Activated B cell treated with CpG ODN at 0.5 μM for 24 hours (primary cell): ENCODE measurements around the gene ARNT2. TPM values are rescaled to one million over a fixed set of nuclear protein-coding genes. Genes with fewer than 3 reads are reported as not detected.

Experiments
- ATAC-seq: fragments of 200-7000 bp; cut with Tn5 transposase; one replicate; pipeline ENCODE4 v1.10.0; 2021; ENCODE audit warnings: low read depth, mild to moderate bottlenecking, moderate library complexity
- CTCF ChIA-PET: fragments of 350-600 bp; sonication (Branson Sonifier 250); formaldehyde crosslinking; loops from one replicate; lab custom pipeline; 2021; ENCODE audit warnings: antibody characterized with exemption; lab: Charles Lee
- POLR2A ChIA-PET: fragments of 350-600 bp; sonication (Branson Sonifier 250); formaldehyde crosslinking; loops from one replicate; lab custom pipeline; 2021; ENCODE audit warnings: antibody characterized with exemption; lab: Charles Lee
- DNase-seq: peaks from one replicate; pipeline ENCODE4 v3.0.0; 2022
- H3K27ac Mint-ChIP-seq: one replicate; pipeline ENCODE4 v1.8.0; 2020; ENCODE audit warnings: mixed read lengths
- H3K27me3 Mint-ChIP-seq: one replicate; pipeline ENCODE4 v1.8.0; 2021; ENCODE audit warnings: mixed read lengths
- H3K36me3 Mint-ChIP-seq: one replicate; pipeline ENCODE4 v1.8.0; 2021; ENCODE audit warnings: low read depth, mixed read lengths
- H3K4me1 Mint-ChIP-seq: one replicate; pipeline ENCODE4 v1.8.0; 2021; ENCODE audit warnings: mixed read lengths
- H3K4me3 Mint-ChIP-seq: one replicate; pipeline ENCODE4 v1.8.0; 2020; ENCODE audit warnings: mild to moderate bottlenecking, mixed read lengths
- H3K9me3 Mint-ChIP-seq: one replicate; pipeline ENCODE4 v1.8.0; 2020; ENCODE audit warnings: mixed read lengths
- intact Hi-C: fragments of 100-400 bp; cut with micrococcal nuclease; formaldehyde crosslinking; loops from one replicate; pipeline ENCODE4 v1.15.1; 2024
- total RNA-seq: library from RNA; stranded (reverse); gene quantifications from 2 replicates; pipeline ENCODE4 v1.2.3, GENCODE V29; 2022
- TF ChIP-seq, protein P1 (sequence below): fragments of 200-600 bp; IDR thresholded peaks from one replicate; pipeline ENCODE4 v1.8.0; 2022; ENCODE audit warnings: antibody characterized with exemption, mild to moderate bottlenecking

ARNT2 gene
- total RNA-seq, 1 donor from 2014 or later = not detected

DNA sequence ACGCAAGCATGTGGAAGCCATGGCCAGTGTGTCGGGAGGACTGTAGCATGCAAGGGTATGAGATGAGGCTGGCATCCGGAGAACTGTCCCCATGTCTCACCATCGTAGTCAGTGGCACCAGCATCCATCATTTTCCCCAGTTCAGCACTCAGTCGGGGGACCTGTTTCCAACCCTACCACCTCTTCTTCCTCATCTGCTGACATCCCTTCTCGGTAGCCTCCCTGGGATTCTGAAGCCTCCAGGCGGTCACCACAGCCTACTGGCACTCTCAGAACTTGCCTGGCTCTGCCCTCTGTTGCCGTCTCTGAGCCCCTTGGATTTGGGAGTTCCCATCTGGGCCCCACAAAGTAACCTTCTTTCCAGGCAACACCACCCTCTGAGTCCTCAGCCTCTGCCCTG lies 159.9 kb downstream of the ARNT2 start:
- ATAC-seq (no peak), DNase-seq (no peak)
- Mint-ChIP-seq H3K9me3 (no peaks in the 10 kb centered on the region), H3K4me1 (no peaks in the 10 kb centered on the region), H3K27ac (no peak overlapping the region), H3K36me3 (no peaks in the 10 kb centered on the region), H3K27me3 (peaks cover 13% of the 10 kb centered on the region), H3K4me3 (no peak overlapping the region)
- TF ChIP-seq, protein P1, sequence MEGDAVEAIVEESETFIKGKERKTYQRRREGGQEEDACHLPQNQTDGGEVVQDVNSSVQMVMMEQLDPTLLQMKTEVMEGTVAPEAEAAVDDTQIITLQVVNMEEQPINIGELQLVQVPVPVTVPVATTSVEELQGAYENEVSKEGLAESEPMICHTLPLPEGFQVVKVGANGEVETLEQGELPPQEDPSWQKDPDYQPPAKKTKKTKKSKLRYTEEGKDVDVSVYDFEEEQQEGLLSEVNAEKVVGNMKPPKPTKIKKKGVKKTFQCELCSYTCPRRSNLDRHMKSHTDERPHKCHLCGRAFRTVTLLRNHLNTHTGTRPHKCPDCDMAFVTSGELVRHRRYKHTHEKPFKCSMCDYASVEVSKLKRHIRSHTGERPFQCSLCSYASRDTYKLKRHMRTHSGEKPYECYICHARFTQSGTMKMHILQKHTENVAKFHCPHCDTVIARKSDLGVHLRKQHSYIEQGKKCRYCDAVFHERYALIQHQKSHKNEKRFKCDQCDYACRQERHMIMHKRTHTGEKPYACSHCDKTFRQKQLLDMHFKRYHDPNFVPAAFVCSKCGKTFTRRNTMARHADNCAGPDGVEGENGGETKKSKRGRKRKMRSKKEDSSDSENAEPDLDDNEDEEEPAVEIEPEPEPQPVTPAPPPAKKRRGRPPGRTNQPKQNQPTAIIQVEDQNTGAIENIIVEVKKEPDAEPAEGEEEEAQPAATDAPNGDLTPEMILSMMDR = no peak
- POLR2A ChIA-PET = no interaction called here
- intact Hi-C loops = no loop called here
- CTCF ChIA-PET = no interaction called here

DNA sequence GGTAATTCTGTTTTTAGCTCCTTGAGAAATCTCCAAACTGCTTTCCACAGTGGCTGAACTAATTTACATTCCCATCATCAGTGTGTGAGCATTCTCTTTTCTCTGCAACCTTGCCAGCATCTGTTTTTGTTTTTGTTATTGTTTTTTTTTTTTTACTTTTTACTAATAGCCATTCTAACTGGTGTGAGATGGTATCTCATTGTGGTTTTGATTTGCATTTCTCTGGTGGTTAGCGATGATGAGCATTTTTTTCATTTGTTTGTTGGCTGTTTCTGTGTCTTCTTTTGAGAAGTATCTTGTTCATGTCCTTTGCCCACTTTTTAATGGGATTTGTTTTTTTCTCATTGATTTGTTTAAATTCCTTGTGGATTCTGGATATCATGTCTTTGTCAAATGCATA lies 161.2 kb downstream of the ARNT2 start:
- Mint-ChIP-seq H3K4me3 (no peak overlapping the region), H3K36me3 (no peaks in the 10 kb centered on the region), H3K27me3 (peaks cover 13% of the 10 kb centered on the region), H3K27ac (no peak overlapping the region), H3K9me3 (no peaks in the 10 kb centered on the region), H3K4me1 (no peaks in the 10 kb centered on the region)
- TF ChIP-seq, protein P1 = no peak
- no peak for ATAC-seq
- POLR2A ChIA-PET = no interaction called here
- CTCF ChIA-PET = interaction anchor here (3.3 kb wide), 1 partner anchor 404 kb away, joined by 16 read pairs; no protein-coding TSS in a partner anchor
- no peak for DNase-seq
- intact Hi-C loops = loop anchor here (5.0 kb wide), 1 partner anchor 292 kb away; no protein-coding TSS in a partner anchor

DNA sequence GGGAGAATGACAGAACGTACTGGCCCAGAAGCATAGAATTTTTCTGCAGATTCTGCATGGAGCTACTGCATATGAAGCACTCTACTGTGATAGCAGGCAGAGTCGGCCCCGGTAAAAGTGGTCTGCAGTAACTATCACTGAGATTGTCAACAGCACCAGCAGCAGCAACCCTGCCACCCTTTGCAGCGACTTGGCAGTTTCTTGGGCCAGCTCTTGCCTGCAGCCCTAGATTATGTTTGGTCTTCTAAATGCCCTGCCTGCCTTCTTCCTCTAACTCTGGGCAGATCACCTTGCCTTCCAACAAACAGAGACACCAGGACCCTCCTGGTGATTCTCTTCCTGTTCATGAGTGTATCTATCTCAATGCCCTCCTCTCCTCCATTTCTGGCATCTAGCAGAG lies 161.8 kb downstream of the ARNT2 start:
- ATAC-seq (no peak), DNase-seq (no peak)
- Mint-ChIP-seq H3K27ac (no peak overlapping the region), H3K9me3 (no peaks in the 10 kb centered on the region), H3K4me3 (no peak overlapping the region), H3K4me1 (no peaks in the 10 kb centered on the region), H3K36me3 (no peaks in the 10 kb centered on the region), H3K27me3 (peaks cover 13% of the 10 kb centered on the region)
- intact Hi-C loops = loop anchor here (5.0 kb wide), 1 partner anchor 291 kb away; no protein-coding TSS in a partner anchor
- CTCF ChIA-PET = interaction anchor here (3.2 to 3.3 kb wide), 2 partner anchors 211 to 404 kb away, joined by 16 to 19 read pairs; no protein-coding TSS in a partner anchor
- TF ChIP-seq, protein P1 = no peak
- POLR2A ChIA-PET = no interaction called here

DNA sequence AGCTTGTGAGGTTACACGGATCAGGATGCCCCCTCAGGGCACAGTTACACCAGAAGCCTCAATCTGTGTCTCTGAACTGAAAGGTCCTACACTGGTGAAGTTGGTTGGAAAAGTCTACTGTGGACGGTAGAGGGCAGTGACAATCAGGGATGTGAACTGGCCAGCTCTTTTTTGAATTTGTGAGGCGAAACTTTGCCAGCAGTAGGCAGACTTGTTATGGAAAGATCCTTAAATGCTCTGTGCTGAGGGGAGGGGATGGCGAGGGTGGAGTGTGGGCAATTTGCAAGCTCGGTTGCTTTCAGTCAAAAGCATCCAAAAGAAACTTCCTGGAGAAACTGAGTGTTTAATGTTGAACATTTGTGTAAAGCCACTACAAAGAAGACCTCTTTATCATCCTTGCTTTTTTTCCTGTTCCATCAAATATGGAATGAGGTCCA lies 163.6 kb downstream of the ARNT2 start:
- TF ChIP-seq, protein P1 = no peak
- CTCF ChIA-PET = interaction anchor here (1.3 to 3.3 kb wide), 5 partner anchors 210 to 699 kb away, joined by 3 to 19 read pairs (median 6); no protein-coding TSS in a partner anchor
- no peaks in the 10 kb centered on the region for H3K4me1 Mint-ChIP-seq
- H3K9me3 Mint-ChIP-seq = no peaks in the 10 kb centered on the region
- POLR2A ChIA-PET = no interaction called here
- peaks cover 13% of the 10 kb centered on the region for H3K27me3 Mint-ChIP-seq
- intact Hi-C loops = loop anchor here (1.0 to 5.0 kb wide), 3 partner anchors 209 to 699 kb away; no protein-coding TSS in a partner anchor
- no peak for DNase-seq
- no peak for ATAC-seq
- H3K36me3 Mint-ChIP-seq = no peaks in the 10 kb centered on the region
- H3K27ac Mint-ChIP-seq = no peak overlapping the region
- no peak overlapping the region for H3K4me3 Mint-ChIP-seq

DNA sequence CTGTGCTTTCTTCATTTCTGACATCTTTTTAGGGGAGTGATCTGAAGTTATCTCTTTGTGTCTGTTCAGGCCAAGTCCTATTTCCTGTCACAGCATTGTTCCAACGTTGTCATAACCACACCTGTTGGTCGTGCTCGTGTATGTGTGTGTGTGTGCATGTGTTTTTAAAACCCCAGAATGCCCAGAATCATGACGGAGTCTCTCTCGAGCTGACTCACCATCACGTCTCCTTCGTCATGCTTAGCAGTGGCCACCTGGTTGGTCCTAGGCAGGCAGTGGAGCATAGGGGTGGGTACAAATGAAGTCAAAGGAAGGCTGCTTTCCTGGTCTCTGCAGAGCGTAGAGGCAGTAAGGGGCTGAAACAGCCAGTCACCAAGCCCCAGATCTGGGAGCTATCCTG lies 164.1 kb downstream of the ARNT2 start:
- H3K4me1 Mint-ChIP-seq = no peaks in the 10 kb centered on the region
- H3K9me3 Mint-ChIP-seq = no peaks in the 10 kb centered on the region
- TF ChIP-seq, protein P1 = no peak
- H3K27ac Mint-ChIP-seq = no peak overlapping the region
- no peak overlapping the region for H3K4me3 Mint-ChIP-seq
- CTCF ChIA-PET = interaction anchor here (1.3 to 3.3 kb wide), 5 partner anchors 209 to 698 kb away, joined by 3 to 19 read pairs (median 6); no protein-coding TSS in a partner anchor
- H3K36me3 Mint-ChIP-seq = no peaks in the 10 kb centered on the region
- peaks cover 13% of the 10 kb centered on the region for H3K27me3 Mint-ChIP-seq
- ATAC-seq (no peak), DNase-seq (no peak)
- intact Hi-C loops = loop anchor here (5.0 kb wide), 1 partner anchor 289 kb away; no protein-coding TSS in a partner anchor
- POLR2A ChIA-PET = no interaction called here
